Esophagus squamous epithelium (tissue), 4 donors: Measurements from ENCODE around the gene COX20.

Experiments
- POLR2A ChIP-seq, 4 donors: fragments of 450-650 bp; IDR thresholded peaks; one replicate each; pipeline ENCODE4 v1.6.1; 2017; ENCODE audit warnings: antibody characterized with exemption in 4 of 4, mild to moderate bottlenecking in 4 of 4, moderate library complexity in 3 of 4
- TF ChIP-seq, protein P1 (sequence below), 6 experiments: fragments of 450-650 bp in 4 of 6; fragments of 200-600 bp in 2 of 6; sonication (generic) in 2 of 6; IDR thresholded peaks; one replicate each; pipeline ENCODE4 v1.5.1; 2016 to 2019; ENCODE audit warnings: antibody characterized with exemption in 6 of 6, mild to moderate bottlenecking in 4 of 6, moderate library complexity in 4 of 6

DNA sequence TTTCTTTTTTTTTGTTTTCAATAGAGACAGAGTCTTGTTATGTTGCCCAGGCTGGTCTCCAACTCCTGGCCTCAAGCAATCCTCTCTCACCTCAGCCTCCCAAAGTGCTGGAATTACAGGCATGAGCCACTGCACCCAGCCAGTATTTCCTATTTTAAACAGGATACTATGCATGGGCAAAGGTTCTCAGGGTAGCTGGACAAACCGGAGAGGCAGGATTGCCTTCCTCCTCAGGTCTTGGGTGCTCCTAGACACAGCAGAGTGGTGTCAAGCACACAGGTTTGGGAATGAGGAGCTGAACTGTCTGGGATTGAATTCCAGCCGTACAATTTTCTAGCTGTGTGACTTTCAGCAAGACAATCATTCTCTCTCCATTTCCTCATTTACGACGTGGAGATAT, 51.8 kb downstream of the COX20 start:
- TF ChIP-seq, protein P1, sequence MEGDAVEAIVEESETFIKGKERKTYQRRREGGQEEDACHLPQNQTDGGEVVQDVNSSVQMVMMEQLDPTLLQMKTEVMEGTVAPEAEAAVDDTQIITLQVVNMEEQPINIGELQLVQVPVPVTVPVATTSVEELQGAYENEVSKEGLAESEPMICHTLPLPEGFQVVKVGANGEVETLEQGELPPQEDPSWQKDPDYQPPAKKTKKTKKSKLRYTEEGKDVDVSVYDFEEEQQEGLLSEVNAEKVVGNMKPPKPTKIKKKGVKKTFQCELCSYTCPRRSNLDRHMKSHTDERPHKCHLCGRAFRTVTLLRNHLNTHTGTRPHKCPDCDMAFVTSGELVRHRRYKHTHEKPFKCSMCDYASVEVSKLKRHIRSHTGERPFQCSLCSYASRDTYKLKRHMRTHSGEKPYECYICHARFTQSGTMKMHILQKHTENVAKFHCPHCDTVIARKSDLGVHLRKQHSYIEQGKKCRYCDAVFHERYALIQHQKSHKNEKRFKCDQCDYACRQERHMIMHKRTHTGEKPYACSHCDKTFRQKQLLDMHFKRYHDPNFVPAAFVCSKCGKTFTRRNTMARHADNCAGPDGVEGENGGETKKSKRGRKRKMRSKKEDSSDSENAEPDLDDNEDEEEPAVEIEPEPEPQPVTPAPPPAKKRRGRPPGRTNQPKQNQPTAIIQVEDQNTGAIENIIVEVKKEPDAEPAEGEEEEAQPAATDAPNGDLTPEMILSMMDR (IDR thresholded peaks at IDR 0.05) = no peak
- no peak for TF ChIP-seq POLR2A (IDR thresholded peaks at IDR 0.05)
